Measurements from ENCODE around the gene TLK2.

DNA sequence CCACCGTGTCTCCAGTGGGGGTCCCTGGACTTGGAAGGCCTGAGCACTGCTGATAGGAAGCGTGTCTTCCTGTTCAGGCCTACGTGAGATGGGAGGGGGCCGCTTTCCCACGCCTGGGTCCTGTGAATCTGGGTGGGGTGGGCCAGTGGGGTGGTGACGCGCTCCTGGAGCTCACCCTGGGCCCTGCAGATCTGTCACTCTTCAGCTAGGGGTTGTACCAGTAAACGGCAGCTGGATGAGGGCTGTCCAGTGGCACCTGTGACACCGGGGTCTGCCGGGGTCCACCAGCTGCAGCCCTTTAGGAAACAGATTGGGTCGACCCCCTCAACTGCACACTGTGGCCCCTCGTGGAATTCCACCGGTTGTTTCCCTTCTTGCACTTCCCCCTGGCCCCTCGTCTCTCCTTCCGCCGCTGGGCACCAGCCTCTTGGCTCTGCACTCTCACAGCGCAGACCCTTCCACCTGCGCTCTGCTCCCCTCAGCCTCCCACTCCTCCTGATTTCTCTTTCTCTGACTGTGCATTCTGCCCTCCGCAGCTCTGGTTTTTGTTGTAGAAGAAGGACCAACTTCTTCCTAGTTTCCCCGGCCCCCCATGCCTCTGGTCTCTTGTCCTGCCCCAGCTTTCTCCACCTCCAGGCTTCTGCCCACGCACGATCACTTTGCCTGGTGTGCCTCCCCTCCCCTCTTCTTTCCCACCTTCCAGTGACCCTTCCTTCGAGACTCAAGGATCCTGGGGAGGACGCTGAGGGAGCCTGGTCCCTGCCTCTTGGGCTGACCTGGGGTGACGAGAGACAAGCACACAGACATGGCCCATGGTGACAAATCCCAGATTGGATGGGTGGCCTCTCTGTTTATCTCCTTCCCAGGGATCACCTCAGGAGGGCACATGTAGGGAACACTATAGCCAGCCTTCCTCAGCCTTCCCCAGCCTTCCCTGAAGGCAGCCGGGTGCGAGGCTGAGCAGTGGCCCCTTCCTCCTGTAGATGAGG lies 153.6 kb downstream of the TLK2 start:
- TF ChIP-seq, protein P1, sequence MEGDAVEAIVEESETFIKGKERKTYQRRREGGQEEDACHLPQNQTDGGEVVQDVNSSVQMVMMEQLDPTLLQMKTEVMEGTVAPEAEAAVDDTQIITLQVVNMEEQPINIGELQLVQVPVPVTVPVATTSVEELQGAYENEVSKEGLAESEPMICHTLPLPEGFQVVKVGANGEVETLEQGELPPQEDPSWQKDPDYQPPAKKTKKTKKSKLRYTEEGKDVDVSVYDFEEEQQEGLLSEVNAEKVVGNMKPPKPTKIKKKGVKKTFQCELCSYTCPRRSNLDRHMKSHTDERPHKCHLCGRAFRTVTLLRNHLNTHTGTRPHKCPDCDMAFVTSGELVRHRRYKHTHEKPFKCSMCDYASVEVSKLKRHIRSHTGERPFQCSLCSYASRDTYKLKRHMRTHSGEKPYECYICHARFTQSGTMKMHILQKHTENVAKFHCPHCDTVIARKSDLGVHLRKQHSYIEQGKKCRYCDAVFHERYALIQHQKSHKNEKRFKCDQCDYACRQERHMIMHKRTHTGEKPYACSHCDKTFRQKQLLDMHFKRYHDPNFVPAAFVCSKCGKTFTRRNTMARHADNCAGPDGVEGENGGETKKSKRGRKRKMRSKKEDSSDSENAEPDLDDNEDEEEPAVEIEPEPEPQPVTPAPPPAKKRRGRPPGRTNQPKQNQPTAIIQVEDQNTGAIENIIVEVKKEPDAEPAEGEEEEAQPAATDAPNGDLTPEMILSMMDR (IDR thresholded peaks at IDR 0.05) = no peak
- no peak for TF ChIP-seq POLR2A (IDR thresholded peaks at IDR 0.05)
